ENCODE measurements around the gene AKIP1.
"Not testable (repeated sequence)": the region's sequence is repeated elsewhere in the genome, so short reads cannot be mapped to it uniquely, and the experiment has no call there.

AKIP1 gene

DNA sequence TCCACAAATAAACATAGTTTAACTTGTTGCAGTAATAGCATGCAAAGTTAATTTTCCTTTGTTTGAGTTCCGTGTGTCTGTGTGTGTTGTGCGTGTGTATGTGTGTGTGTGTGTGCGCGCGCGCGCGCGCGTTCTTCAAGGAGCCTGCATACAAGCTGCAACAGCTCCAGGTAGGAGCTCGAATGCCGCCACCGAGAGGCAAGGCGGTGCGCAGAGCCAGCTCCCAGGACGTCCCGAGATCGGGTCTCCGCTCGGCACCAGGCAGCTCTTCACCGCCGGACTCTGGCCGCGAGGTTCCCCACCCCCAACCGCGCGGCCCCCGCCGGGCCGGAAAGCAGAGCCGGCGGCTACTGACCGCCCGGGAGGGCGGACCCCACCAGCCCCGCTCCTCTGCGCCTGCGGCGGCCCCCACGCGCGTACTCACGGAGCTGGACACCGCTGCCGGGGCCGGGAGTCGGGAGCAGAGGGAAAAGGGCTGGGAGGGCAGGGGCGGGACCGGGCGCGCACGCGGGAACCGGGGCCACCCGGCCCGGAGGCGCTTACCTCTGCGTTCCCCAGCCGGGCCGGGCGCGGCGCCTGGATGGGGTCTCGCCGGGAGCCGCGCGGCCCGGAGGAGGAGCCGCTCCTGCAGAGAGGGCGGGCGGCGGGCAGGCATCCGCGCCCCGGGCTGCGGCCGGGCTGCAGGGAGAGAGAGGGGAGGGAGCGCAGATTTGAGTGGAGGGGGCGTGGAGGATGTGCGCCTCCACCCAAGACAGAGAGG is 40.4 kb upstream of the AKIP1 start:
- Histone ChIP-seq H3K36me3 (no peaks in the 10 kb centered on the region), H3K4me1 (no peaks in the 10 kb centered on the region), H3K9me3 (no peaks in the 10 kb centered on the region), H3K4me3 (ENCODE audit: low read depth, low read length) (peak overlapping the region; percentile 70), H3K27me3 (no peaks in the 10 kb centered on the region)
- DNase-seq: peak; percentile 59
- TF ChIP-seq CTCF (IDR thresholded peaks at IDR 0.05; ENCODE audit: low read depth, low read length): no peak

- no peak for TF ChIP-seq CTCF (IDR thresholded peaks at IDR 0.05; ENCODE audit: low read depth, low read length)
- Histone ChIP-seq H3K4me1 (no peaks in the 10 kb centered on the region), H3K4me3 (ENCODE audit: low read depth, low read length) (peak overlapping the region; percentile 70), H3K9me3 (no peaks in the 10 kb centered on the region), H3K36me3 (no peaks in the 10 kb centered on the region), H3K27me3 (no peaks in the 10 kb centered on the region)
- DNase-seq: peak; percentile 65
Measured at GRCh38 chr11:8871171-8871775, 39.7 kb upstream of the AKIP1 start.

DNA sequence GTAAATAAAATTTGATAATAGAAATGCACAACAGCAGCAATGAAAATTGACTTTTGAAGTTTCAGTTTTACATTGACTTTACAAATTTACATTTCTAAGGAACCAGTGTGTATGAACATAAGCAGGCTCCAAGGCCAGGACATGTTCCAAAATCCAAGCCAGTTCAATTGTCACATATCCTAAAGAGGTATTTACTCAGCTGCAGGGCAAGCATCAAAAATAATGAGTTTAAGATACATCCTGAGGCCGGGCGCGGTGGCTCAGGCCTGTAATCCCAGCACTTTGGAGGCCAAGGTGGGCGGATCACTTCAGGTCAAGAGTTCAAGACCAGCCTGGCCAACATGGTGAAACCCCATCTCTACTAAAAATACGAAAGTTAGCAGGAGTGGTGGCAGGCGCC is 39.0 kb upstream of the AKIP1 start:
- no peak for DNase-seq
- Histone ChIP-seq H3K9me3 (no peaks in the 10 kb centered on the region), H3K4me1 (no peaks in the 10 kb centered on the region), H3K36me3 (no peaks in the 10 kb centered on the region), H3K4me3 (ENCODE audit: low read depth, low read length) (no peak overlapping the region), H3K27me3 (no peaks in the 10 kb centered on the region)
- TF ChIP-seq CTCF (IDR thresholded peaks at IDR 0.05; ENCODE audit: low read depth, low read length): no peak

GRCh38 chr11:8873741-8874405 is 37.1 kb upstream of the AKIP1 start:
- no peaks in the 10 kb centered on the region for H3K36me3 ChIP-seq
- H3K4me3 ChIP-seq (ENCODE audit: low read depth, low read length): no peak overlapping the region
- no peaks in the 10 kb centered on the region for H3K9me3 ChIP-seq
- no peak for DNase-seq
- no peak for TF ChIP-seq CTCF (IDR thresholded peaks at IDR 0.05; ENCODE audit: low read depth, low read length)
- H3K4me1 ChIP-seq: no peaks in the 10 kb centered on the region
- no peaks in the 10 kb centered on the region for H3K27me3 ChIP-seq

- H3K4me1 ChIP-seq: no peaks in the 10 kb centered on the region
- DNase-seq: no peak
- no peaks in the 10 kb centered on the region for H3K9me3 ChIP-seq
- no peaks in the 10 kb centered on the region for H3K27me3 ChIP-seq
- TF ChIP-seq CTCF (IDR thresholded peaks at IDR 0.05; ENCODE audit: low read depth, low read length): no peak
- no peaks in the 10 kb centered on the region for H3K36me3 ChIP-seq
- no peak overlapping the region for H3K4me3 ChIP-seq (ENCODE audit: low read depth, low read length)
Measured at GRCh38 chr11:8878771-8879170, 32.2 kb upstream of the AKIP1 start.

- not testable (repeated sequence) for H3K27me3 ChIP-seq; H3K9me3 ChIP-seq; H3K36me3 ChIP-seq; H3K4me3 ChIP-seq (ENCODE audit: low read depth, low read length); DNase-seq; H3K4me1 ChIP-seq
Measured at GRCh38 chr11:8881585-8881984, 29.4 kb upstream of the AKIP1 start.
